Adrenal gland (tissue), 5 donors: ENCODE results near the gene GLIPR1.

Source experiments
- CTCF ChIP-seq, 6 experiments: fragments of 450-650 bp in 4 of 6; fragments of 200-600 bp in 2 of 6; sonication (generic) in 1 of 6; IDR thresholded peaks; 1 replicate in 5 of 6; 2 replicates in 1 of 6; pipeline versions ENCODE4 v1.5.1 to v1.8.0; 2016 to 2021; ENCODE audit warnings: antibody characterized with exemption in 6 of 6, mild to moderate bottlenecking in 2 of 6, moderate library complexity in 1 of 6
- POLR2A ChIP-seq, 2 donors: fragments of 450-650 bp; IDR thresholded peaks; one replicate each; pipeline ENCODE4 v1.6.1; 2017; ENCODE audit warnings: antibody characterized with exemption in 2 of 2, mild to moderate bottlenecking in 2 of 2, moderate library complexity in 1 of 2
- donor health status: DM: no; HTN: no; CAD: no.

DNA sequence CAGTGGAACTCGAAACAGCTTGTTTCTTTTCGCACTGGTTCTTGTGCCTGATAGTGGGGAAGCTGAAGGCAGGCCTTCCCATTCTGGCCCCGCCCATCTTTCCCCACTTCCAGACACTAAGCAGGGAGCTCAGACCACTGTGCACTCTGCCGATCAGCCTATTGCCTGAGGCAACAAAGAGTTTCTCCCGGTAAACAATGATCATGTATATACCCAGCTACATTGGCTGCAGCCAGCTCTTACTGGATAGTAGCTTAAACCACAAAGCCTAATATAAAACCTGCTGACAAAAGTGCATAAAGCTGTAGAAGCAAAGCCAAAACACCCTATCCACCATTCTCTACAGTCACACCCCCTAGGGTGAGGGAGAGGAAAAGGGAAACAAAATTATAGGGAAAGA, 24.7 kb upstream of the GLIPR1 start:
- TF ChIP-seq CTCF (IDR thresholded peaks at IDR 0.05) (no peak), POLR2A (IDR thresholded peaks at IDR 0.05) (no peak)
